Right atrium auricular region (tissue), 2 donors: ENCODE results near the gene ZNF705A. TPM values are rescaled to one million over a fixed set of nuclear protein-coding genes. Genes with fewer than 3 reads are reported as not detected.
"Not testable (repeated sequence)": the region's sequence is repeated elsewhere in the genome, so short reads cannot be mapped to it uniquely, and the experiment has no call there.

ENCODE experiments used
- DNase-seq: peaks from one replicate; pipeline ENCODE4 v3.0.0-alpha.2; 2019; ENCODE audit warnings: low spot score
- H3K27ac ChIP-seq, 2 donors: fragments of 200-600 bp; sonication (generic); 1 replicate in 1 of 2; 2 replicates in 1 of 2; pipeline ENCODE4 v1.5.1; 2016 to 2019
- H3K27me3 ChIP-seq, 2 donors: fragments of 200-600 bp; sonication (generic); one replicate each; pipeline versions ENCODE4 v1.5.1 to v1.6.0; 2017 to 2019
- H3K36me3 ChIP-seq: fragments of 200-600 bp; sonication (generic); one replicate; pipeline ENCODE4 v1.5.1; 2016
- H3K4me1 ChIP-seq, 2 donors: fragments of 200-600 bp; sonication (generic); one replicate each; pipeline versions ENCODE4 v1.5.1 to v1.6.0; 2017 to 2019
- H3K4me3 ChIP-seq, 2 donors: fragments of 200-600 bp; sonication (generic); 1 replicate in 1 of 2; 2 replicates in 1 of 2; pipeline ENCODE4 v1.5.1; 2017 to 2019; ENCODE audit warnings: mild to moderate bottlenecking in 1 of 2, moderate library complexity in 1 of 2
- H3K9me3 ChIP-seq, 2 donors: fragments of 200-600 bp; sonication (generic); one replicate each; pipeline ENCODE4 v1.5.1; 2019
- CTCF ChIP-seq, 2 donors: fragments of 200-600 bp; sonication (generic); IDR thresholded peaks; one replicate each; pipeline ENCODE4 v1.5.1; 2019; ENCODE audit warnings: antibody characterized with exemption in 2 of 2
- total RNA-seq, 2 donors: library from RNA; depleted of rRNA; stranded (reverse); fragments of >200 nt; gene quantifications; one replicate each; pipeline ENCODE4 v1.1.0, GENCODE V29; 2016

The ZNF705A gene
- total RNA-seq: not detected

GRCh38 chr12:8156845-8157244 lies at the start of gene ZNF705A:
Gene ZNF705A (plus strand): TSS chr12:8157015. CDS start chr12:8172626, 15,611 bp downstream.
- no peaks in the 10 kb centered on the region for H3K36me3 ChIP-seq
- no peaks in the 10 kb centered on the region for H3K27me3 ChIP-seq
- no peaks in the 10 kb centered on the region for H3K9me3 ChIP-seq
- no peaks in the 10 kb centered on the region for H3K4me1 ChIP-seq
- no peak within 1 kb of the TSS for H3K27ac ChIP-seq
- no peak within 1 kb of the TSS for H3K4me3 ChIP-seq
- TF ChIP-seq CTCF (IDR thresholded peaks at IDR 0.05): no peak
- no peak for DNase-seq

DNA sequence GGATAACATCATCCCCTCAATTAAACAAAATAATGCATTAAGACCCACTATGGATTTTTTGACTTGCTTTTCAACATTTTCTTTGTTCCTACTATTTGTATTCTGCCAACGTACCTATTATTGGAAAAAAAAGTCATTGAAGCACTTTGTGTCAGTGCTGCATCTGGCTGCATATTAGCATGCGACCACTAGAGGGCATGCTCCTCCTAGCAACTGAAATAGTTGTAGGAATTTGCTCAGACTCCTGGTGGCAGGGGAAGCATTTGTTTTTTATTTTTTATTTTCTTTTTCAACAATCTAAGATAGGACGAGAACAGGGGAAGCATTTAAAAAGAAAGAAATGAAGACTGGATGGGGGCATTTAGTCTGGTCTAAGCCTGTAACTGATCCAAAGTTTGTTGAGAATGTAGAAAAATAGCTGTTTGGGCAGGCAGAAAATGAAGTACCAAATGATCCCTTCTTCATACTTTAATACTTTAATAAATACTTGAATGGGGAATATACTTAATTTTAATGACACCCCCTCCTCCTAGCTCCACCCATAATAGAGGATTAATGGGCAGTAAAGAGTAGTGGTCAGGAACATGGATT lies 47.9 kb upstream of the ZNF705A start:
- Histone ChIP-seq H3K36me3 (peaks cover 6% of the 10 kb centered on the region), H3K4me3 (no peak overlapping the region), H3K4me1 (no peaks in the 10 kb centered on the region), H3K27ac (no peak overlapping the region), H3K9me3 (peaks cover 0 to 9% of the 10 kb centered on the region in 2 donors), H3K27me3 (no peaks in the 10 kb centered on the region)
- peak; percentile 94 to 97 for TF ChIP-seq CTCF (IDR thresholded peaks at IDR 0.05)
- peak; percentile 81 for DNase-seq

- not testable (repeated sequence) for H3K36me3 ChIP-seq, DNase-seq, H3K9me3 ChIP-seq, H3K4me1 ChIP-seq, H3K4me3 ChIP-seq, H3K27ac ChIP-seq, H3K27me3 ChIP-seq
Measured at GRCh38 chr12:8113117-8113516, 43.7 kb upstream of the ZNF705A start.

- H3K4me3 ChIP-seq: no peak overlapping the region
- no peaks in the 10 kb centered on the region for H3K27me3 ChIP-seq
- H3K9me3 ChIP-seq: no peaks in the 10 kb centered on the region
- TF ChIP-seq CTCF (IDR thresholded peaks at IDR 0.05): no peak
- no peak overlapping the region for H3K27ac ChIP-seq
- no peak for DNase-seq
- H3K36me3 ChIP-seq: no peaks in the 10 kb centered on the region
- H3K4me1 ChIP-seq: no peaks in the 10 kb centered on the region
Measured at GRCh38 chr12:8120072-8120713, 36.6 kb upstream of the ZNF705A start.

- no peak for DNase-seq
- no peaks in the 10 kb centered on the region for H3K36me3 ChIP-seq
- H3K4me1 ChIP-seq: no peaks in the 10 kb centered on the region
- no peak for TF ChIP-seq CTCF (IDR thresholded peaks at IDR 0.05)
- no peak within 1 kb of the TSS for H3K27ac ChIP-seq
- H3K4me3 ChIP-seq: no peak within 1 kb of the TSS
- H3K9me3 ChIP-seq: no peaks in the 10 kb centered on the region
- H3K27me3 ChIP-seq: no peaks in the 10 kb centered on the region
Measured at GRCh38 chr12:8123124-8123912, 33.5 kb upstream of the ZNF705A start, which contains the start of gene CLEC4A. Gene CLEC4A (plus strand): TSS chr12:8123617. CDS start chr12:8123879, 262 bp downstream.

GRCh38 chr12:8127138-8127537 lies 29.7 kb upstream of the ZNF705A start:
- Histone ChIP-seq H3K27ac (no peak overlapping the region), H3K4me3 (no peak overlapping the region), H3K27me3 (no peaks in the 10 kb centered on the region), H3K9me3 (no peaks in the 10 kb centered on the region), H3K36me3 (no peaks in the 10 kb centered on the region), H3K4me1 (no peaks in the 10 kb centered on the region)
- no peak for DNase-seq
- TF ChIP-seq CTCF (IDR thresholded peaks at IDR 0.05): no peak

- H3K36me3 ChIP-seq: peaks cover 12% of the 10 kb centered on the region
- H3K27me3 ChIP-seq, H3K4me3 ChIP-seq, H3K27ac ChIP-seq, H3K4me1 ChIP-seq, H3K9me3 ChIP-seq, DNase-seq: not testable (repeated sequence)
Measured at GRCh38 chr12:8133636-8134397, 23.0 kb upstream of the ZNF705A start.

- DNase-seq, H3K27ac ChIP-seq, H3K4me3 ChIP-seq, H3K27me3 ChIP-seq, H3K9me3 ChIP-seq, H3K4me1 ChIP-seq: not testable (repeated sequence)
- H3K36me3 ChIP-seq: peaks cover 12% of the 10 kb centered on the region
Measured at GRCh38 chr12:8134398-8134930, 22.4 kb upstream of the ZNF705A start.
